CD14-positive monocyte (primary cell): ENCODE results near the gene ADAMTS3. TPM values are rescaled to one million over a fixed set of nuclear protein-coding genes. Genes with fewer than 3 reads are reported as not detected.

ENCODE experiments used
- DNase-seq, 3 donors: peaks; one replicate each; pipeline ENCODE4 v3.0.0-alpha.2; 2011 to 2022
- H2AFZ ChIP-seq: 2 replicates; pipeline ENCODE4 v1.6.0; 2012; ENCODE audit warnings: mild to moderate bottlenecking, low read depth, low read length, inconsistent platforms; ENCODE audit not compliant: insufficient read depth, poor library complexity, severe bottlenecking
- H3K27ac ChIP-seq, 2 donors: 1 replicate in 1 of 2; 2 replicates in 1 of 2; pipeline ENCODE4 v1.5.1; 2012 to 2013; ENCODE audit warnings: low read length in 2 of 2, control low read depth in 1 of 2, inconsistent platforms in 1 of 2, low read depth in 1 of 2, mild to moderate bottlenecking in 1 of 2
- H3K27me3 ChIP-seq, 2 donors: one replicate each; pipeline versions ENCODE4 v1.6.0 to v1.6.1; 2011 to 2013; ENCODE audit warnings: low read length in 2 of 2; ENCODE audit not compliant: control insufficient read depth in 2 of 2, insufficient read depth in 2 of 2
- H3K36me3 ChIP-seq, 2 donors: replicated peaks in 1 of 2; 1 replicate in 1 of 2; 2 replicates in 1 of 2; pipeline versions ENCODE4 v1.5.1 to v1.6.1; 2012 to 2013; ENCODE audit warnings: low read length in 2 of 2, control low read depth in 1 of 2, inconsistent platforms in 1 of 2, mild to moderate bottlenecking in 1 of 2; ENCODE audit not compliant: insufficient read depth in 2 of 2, control insufficient read depth in 1 of 2
- H3K4me1 ChIP-seq, 2 donors: 1 replicate in 1 of 2; 2 replicates in 1 of 2; pipeline versions ENCODE4 v1.5.1 to v1.6.1; 2012 to 2013; ENCODE audit warnings: low read length in 2 of 2, control low read depth in 1 of 2, inconsistent platforms in 1 of 2, mild to moderate bottlenecking in 1 of 2, moderate library complexity in 1 of 2; ENCODE audit not compliant: insufficient read depth in 2 of 2, control insufficient read depth in 1 of 2
- H3K4me2 ChIP-seq: replicated peaks from 2 replicates; pipeline ENCODE3; 2012; ENCODE audit warnings: low read length, moderate library complexity, mild to moderate bottlenecking; ENCODE audit not compliant: poor library complexity, severe bottlenecking; ENCODE audit errors: extremely low read depth
- H3K4me3 ChIP-seq, 3 experiments: fragments of 200-600 bp in 1 of 3; sonication (generic) in 1 of 3; replicated peaks in 1 of 3; 1 replicate in 2 of 3; 2 replicates in 1 of 3; pipeline ENCODE4 v1.5.1; 2011 to 2013; ENCODE audit warnings: low read length in 3 of 3, mild to moderate bottlenecking in 3 of 3, control low read depth in 2 of 3, low read depth in 2 of 3, inconsistent platforms in 1 of 3, moderate library complexity in 1 of 3
- H3K79me2 ChIP-seq: 2 replicates; pipeline ENCODE4 v1.6.0; 2012; ENCODE audit warnings: mild to moderate bottlenecking, control low read depth, inconsistent platforms, low read length, moderate library complexity; ENCODE audit not compliant: insufficient read depth
- H3K9ac ChIP-seq: 2 replicates; pipeline ENCODE4 v1.6.0; 2017; ENCODE audit warnings: low read length, mild to moderate bottlenecking; ENCODE audit not compliant: insufficient read depth, poor library complexity, severe bottlenecking
- H3K9me3 ChIP-seq, 2 donors: replicated peaks in 1 of 2; 1 replicate in 1 of 2; 2 replicates in 1 of 2; pipeline versions ENCODE4 v1.5.1 to v1.6.1; 2012 to 2013; ENCODE audit warnings: low read length in 2 of 2, control low read depth in 1 of 2; ENCODE audit not compliant: control insufficient read depth in 1 of 2, insufficient read depth in 1 of 2
- H4K20me1 ChIP-seq: 2 replicates; pipeline ENCODE4 v1.6.0; 2012; ENCODE audit warnings: mild to moderate bottlenecking, low read length, control low read depth, moderate library complexity; ENCODE audit not compliant: insufficient read depth
- H3K27ac Mint-ChIP-seq, 7 donors: one replicate each; pipeline ENCODE4 v1.8.0; 2020; ENCODE audit warnings: mild to moderate bottlenecking in 7 of 7, mixed read lengths in 7 of 7, moderate library complexity in 6 of 7, inconsistent platforms in 2 of 7
- H3K27me3 Mint-ChIP-seq, 3 donors: one replicate each; pipeline ENCODE4 v1.8.0; 2021 to 2022; ENCODE audit warnings: low read depth in 3 of 3, mild to moderate bottlenecking in 3 of 3, mixed read lengths in 3 of 3, moderate library complexity in 3 of 3, inconsistent platforms in 1 of 3
- H3K36me3 Mint-ChIP-seq, 2 donors: one replicate each; pipeline ENCODE4 v1.8.0; 2020; ENCODE audit warnings: mixed read lengths in 2 of 2, inconsistent platforms in 1 of 2, mild to moderate bottlenecking in 1 of 2
- H3K4me1 Mint-ChIP-seq: one replicate; pipeline ENCODE4 v1.8.0; 2020; ENCODE audit warnings: mild to moderate bottlenecking, mixed read lengths
- H3K4me3 Mint-ChIP-seq, 2 donors: one replicate each; pipeline ENCODE4 v1.8.0; 2020; ENCODE audit warnings: mild to moderate bottlenecking in 2 of 2, mixed read lengths in 2 of 2, moderate library complexity in 1 of 2
- H3K9me3 Mint-ChIP-seq, 7 donors: one replicate each; pipeline ENCODE4 v1.8.0; 2020 to 2022; ENCODE audit warnings: mixed read lengths in 7 of 7, mild to moderate bottlenecking in 6 of 7, moderate library complexity in 6 of 7, inconsistent platforms in 2 of 7
- CTCF ChIP-seq: fragments of 200-600 bp; IDR thresholded peaks from one replicate; pipeline ENCODE4 v1.8.0; 2022; ENCODE audit warnings: antibody characterized with exemption, mild to moderate bottlenecking
- WGBS: methylation state at CpG from one replicate; pipeline ENCODE4 v1.1.5; 2013; ENCODE audit warnings: missing lambda C conversion rate; ENCODE audit not compliant: insufficient coverage; 5-methylcytosine and 5-hydroxymethylcytosine counted together
- intact Hi-C, 2 donors: fragments of 100-400 bp; cut with micrococcal nuclease; formaldehyde crosslinking; loops; one replicate each; pipeline versions ENCODE4 v1.15.0 to v1.15.1; 2023
- polyA plus RNA-seq, 3 donors: library from polyadenylated mRNA; depleted of rRNA in 1 of 3; unstranded in 2 of 3; stranded (reverse) in 1 of 3; fragments of 300-500 nt in 2 of 3; fragments of >200 nt in 1 of 3; fragmentation: Illumina TruSeq in 2 of 3; gene quantifications; 1 replicate in 2 of 3; 2 replicates in 1 of 3; pipeline ENCODE4 v1.2.3, GENCODE V29; 2012 to 2021

Gene ADAMTS3
- polyA plus RNA-seq, 3 donors: not detected

- no peaks in the 10 kb centered on the region for H4K20me1 ChIP-seq
- no peaks in the 10 kb centered on the region for H3K79me2 ChIP-seq
- Mint-ChIP-seq H3K4me3 (no peak overlapping the region), H3K27me3 (no peaks in the 10 kb centered on the region), H3K4me1 (no peaks in the 10 kb centered on the region), H3K27ac (no peak overlapping the region), H3K36me3 (no peaks in the 10 kb centered on the region), H3K9me3 (peaks cover 0 to 8% (median 0%) of the 10 kb centered on the region in 7 donors)
- H3K36me3 ChIP-seq: no peaks in the 10 kb centered on the region
- H3K9me3 ChIP-seq: no peaks in the 10 kb centered on the region
- no peak overlapping the region for H2AFZ ChIP-seq
- H3K4me2 ChIP-seq: no peak overlapping the region
- no peaks in the 10 kb centered on the region for H3K4me1 ChIP-seq
- H3K27ac ChIP-seq: no peak overlapping the region
- H3K9ac ChIP-seq: no peak overlapping the region
- TF ChIP-seq CTCF: no peak
- 89% methylated on average over 2 of the region's 2 CpGs for WGBS
- no peaks in the 10 kb centered on the region for H3K27me3 ChIP-seq
- H3K4me3 ChIP-seq: no peak overlapping the region
- intact Hi-C loops: no loop called here
- no peak for DNase-seq
Observed at GRCh38 chr4:72513227-72513626, 55.8 kb downstream of the ADAMTS3 start.

GRCh38 chr4:72507860-72508419 is 61.1 kb downstream of the ADAMTS3 start:
- intact Hi-C loops: no loop called here
- H3K4me3 Mint-ChIP-seq: no peak overlapping the region

More at GRCh38 chr4:72507860-72508419, 61.1 kb downstream of the ADAMTS3 start:
- no peaks in the 10 kb centered on the region for H3K4me1 ChIP-seq
- no CpG with 5 or more reads among the region's 1 CpG for WGBS
- H4K20me1 ChIP-seq: no peaks in the 10 kb centered on the region
- Mint-ChIP-seq H3K27ac (no peak overlapping the region), H3K36me3 (no peaks in the 10 kb centered on the region), H3K27me3 (peaks cover 0 to 2% (median 0%) of the 10 kb centered on the region in 3 donors), H3K4me1 (no peaks in the 10 kb centered on the region), H3K9me3 (peaks cover 0 to 4% (median 0%) of the 10 kb centered on the region in 7 donors)
- H3K4me2 ChIP-seq: no peak overlapping the region
- H3K9me3 ChIP-seq: no peaks in the 10 kb centered on the region
- H3K9ac ChIP-seq: no peak overlapping the region
- no peak overlapping the region for H3K4me3 ChIP-seq
- no peaks in the 10 kb centered on the region for H3K79me2 ChIP-seq
- H3K27ac ChIP-seq: no peak overlapping the region
- TF ChIP-seq CTCF: no peak
- no peak for DNase-seq
- H2AFZ ChIP-seq: no peak overlapping the region
- no peaks in the 10 kb centered on the region for H3K36me3 ChIP-seq
- H3K27me3 ChIP-seq: no peaks in the 10 kb centered on the region
